Suppressor macrophage treated with lipopolysaccharide for 4 hours (primary cell): Measurements from ENCODE around the gene LHFPL2.

Experiments
- DNase-seq: peaks from one replicate; pipeline ENCODE4 v3.0.0-alpha.2; 2020

Gene LHFPL2

DNA sequence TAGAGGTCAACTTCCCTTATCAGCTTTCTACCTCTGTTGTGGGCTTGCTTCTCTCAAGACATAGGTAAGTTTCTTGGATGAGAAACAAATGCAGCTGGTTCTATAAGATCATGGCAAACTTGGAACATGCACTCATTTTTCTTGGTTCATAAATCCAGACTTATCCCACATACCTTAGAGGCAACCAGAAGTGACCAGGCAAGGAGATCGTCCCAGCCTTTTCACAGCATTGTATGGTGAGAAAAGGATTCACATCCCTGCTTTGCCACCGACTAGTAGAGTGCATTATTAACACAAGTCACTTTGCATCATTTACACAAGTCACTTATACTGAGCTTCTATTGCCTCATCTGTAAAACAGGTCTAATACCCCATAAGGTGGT, 35.4 kb downstream of the LHFPL2 start:
- DNase-seq: no peak

- no peak for DNase-seq
Measured at GRCh38 chr5:78612227-78613150, 36.1 kb downstream of the LHFPL2 start.

DNA sequence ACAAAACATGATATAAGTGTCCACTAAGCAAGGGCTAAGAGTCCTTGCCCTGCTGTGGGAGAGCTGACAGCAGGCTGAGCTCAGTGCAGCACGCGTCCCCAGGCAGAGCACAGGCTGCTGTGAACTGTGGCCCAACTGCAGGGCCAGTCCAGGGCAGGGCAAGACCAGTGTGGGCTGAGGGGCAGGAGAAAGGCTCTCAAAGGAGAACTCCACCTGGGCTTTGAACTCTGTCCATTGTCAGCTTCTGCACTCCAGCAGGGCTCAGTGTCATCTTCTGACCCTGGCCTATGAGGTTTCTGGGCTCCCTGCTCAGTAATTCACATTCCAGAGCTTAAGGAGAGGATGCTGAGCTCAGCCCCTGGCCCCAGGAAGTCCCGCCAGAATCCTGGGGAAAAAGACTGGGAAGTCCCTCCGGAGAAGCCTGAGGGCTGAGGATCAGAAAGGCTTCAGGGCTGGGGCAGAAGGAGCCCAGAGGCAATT, 37.4 kb downstream of the LHFPL2 start:
- DNase-seq: no peak

DNA sequence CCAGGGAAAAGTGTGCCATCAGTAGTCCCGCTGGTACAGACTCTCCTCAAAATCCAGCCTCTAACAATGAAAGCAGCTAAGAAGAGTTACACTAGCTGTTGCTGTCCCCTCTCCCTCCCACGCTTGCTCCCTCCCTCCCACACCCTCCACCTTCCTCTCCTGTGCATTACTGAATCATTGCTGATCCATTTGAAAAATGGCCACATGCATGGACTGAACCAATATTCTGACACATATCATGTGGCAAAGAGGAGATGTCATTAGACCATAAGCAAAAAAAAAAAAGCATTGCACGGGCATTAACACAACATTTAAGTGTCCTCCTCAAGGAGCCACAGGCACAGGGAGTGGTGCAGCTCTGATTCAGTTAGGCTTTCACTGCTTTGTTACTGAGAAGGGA, 37.9 kb downstream of the LHFPL2 start:
- no peak for DNase-seq

GRCh38 chr5:78610163-78610583, 38.4 kb downstream of the LHFPL2 start:
- DNase-seq: no peak

GRCh38 chr5:78607864-78608263, 40.7 kb downstream of the LHFPL2 start:
- DNase-seq: no peak

GRCh38 chr5:78606241-78606640, 42.3 kb downstream of the LHFPL2 start:
- no peak for DNase-seq

GRCh38 chr5:78605611-78606010, 43.0 kb downstream of the LHFPL2 start:
- no peak for DNase-seq

DNA sequence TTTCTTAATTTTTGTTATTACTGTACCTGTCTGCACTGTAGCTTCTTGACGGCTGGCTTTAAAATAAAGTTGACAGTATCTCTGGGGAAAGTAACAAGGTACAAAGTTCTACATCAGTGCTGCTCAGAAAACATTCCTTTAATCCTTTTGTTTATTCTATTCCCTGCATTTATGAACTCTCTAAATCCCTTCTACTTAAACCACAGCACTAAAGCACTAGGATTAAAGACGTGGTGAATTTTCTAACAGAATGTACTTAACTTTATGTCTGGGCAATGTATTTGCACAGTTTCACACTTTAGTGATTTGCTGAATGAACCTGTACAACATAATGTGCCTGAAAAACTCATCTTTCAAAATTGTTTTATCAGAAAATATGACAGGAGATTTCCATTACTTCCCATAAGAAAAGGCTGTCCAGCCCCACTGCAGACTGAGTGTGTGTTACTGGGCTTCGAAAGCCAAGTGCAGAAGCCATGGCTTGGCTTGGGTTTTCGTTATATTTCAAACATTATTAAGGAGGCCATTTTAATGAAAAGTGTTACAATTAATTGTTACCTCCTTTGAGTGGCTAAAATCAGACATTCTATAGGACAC, 43.8 kb downstream of the LHFPL2 start:
- no peak for DNase-seq

GRCh38 chr5:78603636-78604175, 44.9 kb downstream of the LHFPL2 start:
- no peak for DNase-seq

DNA sequence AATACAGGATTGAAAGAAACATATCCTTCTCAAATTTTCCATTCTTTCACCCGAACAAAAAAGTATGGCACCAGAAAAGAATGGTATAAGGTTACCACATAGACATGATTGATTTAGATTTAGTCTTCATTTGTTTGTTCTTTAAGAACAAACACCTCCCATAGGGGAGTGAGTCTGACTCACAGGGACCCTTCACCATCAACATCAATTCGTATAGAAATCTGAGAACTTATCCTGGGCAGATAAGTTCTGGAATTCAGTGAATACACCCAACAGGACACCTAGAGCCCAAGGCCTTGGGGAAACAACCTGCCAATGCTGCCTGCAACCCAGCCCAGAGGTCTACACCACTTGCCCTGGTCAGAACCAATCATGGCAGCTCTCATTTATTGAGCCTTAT, 46.2 kb downstream of the LHFPL2 start:
- no peak for DNase-seq

- no peak for DNase-seq
Measured at GRCh38 chr5:78601559-78602314, 46.8 kb downstream of the LHFPL2 start.

DNA sequence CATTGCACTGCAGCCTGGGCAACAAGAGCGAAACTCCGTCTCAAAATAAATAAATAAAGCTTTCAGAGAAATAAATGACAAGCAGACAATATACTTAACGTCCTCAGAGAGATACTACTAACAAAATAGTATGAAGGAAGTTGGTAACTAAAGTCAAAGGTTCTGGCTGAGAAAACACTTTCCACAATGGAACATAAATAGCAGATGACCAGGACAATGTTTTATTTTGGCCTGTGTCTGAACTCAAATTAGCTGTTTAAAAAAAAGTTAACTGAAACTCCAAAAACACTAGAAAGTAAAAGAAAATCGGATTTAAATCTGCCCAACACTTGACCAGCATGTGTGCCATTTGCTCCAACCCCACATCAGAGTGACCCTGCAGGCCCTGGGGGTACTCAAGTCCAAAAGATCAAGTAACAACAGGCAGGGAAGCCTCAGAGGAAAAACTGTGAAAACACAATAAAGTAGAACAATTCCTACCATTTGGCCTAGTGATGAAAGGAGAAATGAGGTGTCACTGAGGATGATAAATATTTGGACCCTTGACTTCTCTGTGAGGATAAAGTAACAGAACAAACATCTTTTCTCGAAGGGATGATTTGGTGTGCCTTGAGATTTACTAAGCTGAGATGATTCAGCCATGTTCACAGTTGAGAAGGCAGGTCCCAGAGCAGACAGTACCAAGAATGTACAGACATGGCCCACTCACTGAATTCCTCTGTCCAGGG, 47.7 kb downstream of the LHFPL2 start:
- DNase-seq: no peak

- DNase-seq: no peak
Measured at GRCh38 chr5:78598973-78599372, 49.6 kb downstream of the LHFPL2 start.

DNA sequence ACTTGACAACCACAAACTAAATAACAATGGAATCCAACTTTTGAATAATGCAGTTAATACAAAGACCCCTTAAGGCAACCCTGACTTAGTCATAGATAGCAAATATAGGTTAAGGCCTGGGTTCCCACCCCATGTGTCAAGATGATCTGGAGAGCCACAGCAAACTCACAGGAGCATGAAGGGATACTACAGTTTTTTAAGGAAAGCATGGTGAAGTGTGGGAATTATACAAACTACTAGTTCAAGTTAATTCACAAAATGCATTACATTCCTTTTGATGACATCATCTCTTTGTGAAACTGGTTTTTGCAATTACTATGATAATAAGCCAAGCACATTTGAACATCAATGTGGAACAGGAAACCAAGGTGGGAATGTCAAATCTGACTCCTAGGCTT, 50.6 kb downstream of the LHFPL2 start:
- DNase-seq: no peak

GRCh38 chr5:78597068-78597973, 51.3 kb downstream of the LHFPL2 start:
- DNase-seq: peak; percentile 79

GRCh38 chr5:78595458-78595921, 53.1 kb downstream of the LHFPL2 start:
- DNase-seq: no peak

DNA sequence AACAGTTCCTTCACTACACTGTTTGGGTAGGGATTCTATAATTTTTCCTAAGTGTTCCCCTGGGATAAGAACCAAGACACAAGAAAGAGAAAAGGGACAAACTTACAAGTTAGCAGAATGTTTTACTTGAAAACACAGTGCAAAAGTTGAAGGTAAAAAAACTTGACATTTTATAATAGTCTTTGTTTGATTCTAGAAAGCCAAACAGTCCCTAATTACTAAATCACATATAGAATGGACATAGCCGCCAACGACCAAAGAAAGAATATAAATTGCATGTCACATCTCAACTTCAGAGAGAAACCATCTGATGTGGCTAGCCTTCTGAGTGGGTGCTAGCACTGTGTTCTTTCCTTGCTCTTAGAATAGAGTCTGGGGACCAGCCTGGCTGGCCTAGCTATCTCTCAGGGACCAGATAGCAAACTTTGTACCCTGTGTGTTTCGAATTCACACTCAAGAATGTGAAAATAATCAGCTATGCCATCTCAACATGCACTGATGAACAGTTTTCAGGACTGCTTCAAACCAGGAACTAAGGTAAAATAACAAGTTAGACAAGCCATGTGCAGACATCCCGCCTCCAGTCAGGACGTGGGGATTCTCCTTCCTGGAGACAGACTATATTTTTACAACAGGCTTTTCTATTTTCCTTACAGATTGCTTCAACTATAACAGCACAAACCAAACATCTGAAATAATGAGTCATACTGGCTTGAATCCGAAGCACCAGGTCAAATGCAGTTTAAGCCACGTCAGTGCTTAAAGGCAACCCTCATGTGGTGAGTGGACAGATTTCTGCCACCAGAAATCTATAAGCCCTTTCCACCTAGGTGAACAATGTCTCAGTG, 53.7 kb downstream of the LHFPL2 start:
- DNase-seq: peak; percentile 67

DNA sequence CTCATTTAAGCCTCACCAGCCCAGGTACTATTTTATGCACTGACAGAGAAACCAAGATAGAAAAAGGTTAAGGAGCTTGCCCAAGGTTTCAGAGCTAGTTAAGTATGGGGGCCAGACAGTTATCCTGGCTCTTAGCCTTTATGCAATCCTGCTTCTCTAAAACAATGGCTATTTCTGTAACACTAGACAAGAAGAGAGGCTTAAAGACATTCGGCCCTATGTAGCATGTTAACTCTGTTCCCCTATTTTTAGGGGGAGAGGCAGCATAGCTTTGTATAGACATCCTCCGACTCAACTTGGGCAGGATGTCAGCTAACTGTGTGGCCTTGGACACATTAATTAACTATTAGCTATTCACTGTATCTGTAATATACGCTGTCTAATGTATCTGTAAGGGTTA, 54.6 kb downstream of the LHFPL2 start:
- DNase-seq: no peak

GRCh38 chr5:78593465-78593864, 55.1 kb downstream of the LHFPL2 start:
- no peak for DNase-seq
